IPS-11a (cell line): Measurements from ENCODE around the gene BPTF.
"Not testable (repeated sequence)": the region's sequence is repeated elsewhere in the genome, so short reads cannot be mapped to it uniquely, and the experiment has no call there.

ENCODE experiments used
- H3K4me3 ChIP-seq: one replicate; pipeline ENCODE4 v1.5.1; 2013; ENCODE audit warnings: low read depth, low read length, control low read depth

BPTF gene

GRCh38 chr17:67833134-67833533, 7.8 kb downstream of the BPTF start:
- H3K4me3 ChIP-seq, result no peak overlapping the region

- H3K4me3 ChIP-seq, result no peak overlapping the region
Measured at GRCh38 chr17:67833946-67834631, 8.8 kb downstream of the BPTF start.

- H3K4me3 ChIP-seq, result no peak overlapping the region
Measured at GRCh38 chr17:67834634-67835033, 9.3 kb downstream of the BPTF start.

- no peak overlapping the region for H3K4me3 ChIP-seq
Measured at GRCh38 chr17:67836205-67836987, 11.1 kb downstream of the BPTF start.

GRCh38 chr17:67837965-67838364, 12.7 kb downstream of the BPTF start:
- H3K4me3 ChIP-seq, result no peak overlapping the region

- no peak overlapping the region for H3K4me3 ChIP-seq
Measured at GRCh38 chr17:67838538-67838937, 13.2 kb downstream of the BPTF start.

GRCh38 chr17:67841992-67842391, 16.7 kb downstream of the BPTF start:
- no peak overlapping the region for H3K4me3 ChIP-seq

GRCh38 chr17:67842648-67843047, 17.3 kb downstream of the BPTF start:
- no peak overlapping the region for H3K4me3 ChIP-seq

GRCh38 chr17:67845374-67845773, 20.1 kb downstream of the BPTF start:
- no peak overlapping the region for H3K4me3 ChIP-seq

- not testable (repeated sequence) for H3K4me3 ChIP-seq
Measured at GRCh38 chr17:67848189-67848588, 22.9 kb downstream of the BPTF start.

- H3K4me3 ChIP-seq, result not testable (repeated sequence)
Measured at GRCh38 chr17:67848846-67849245, 23.5 kb downstream of the BPTF start.

GRCh38 chr17:67850991-67851631, 25.8 kb downstream of the BPTF start:
- H3K4me3 ChIP-seq, result no peak overlapping the region

- no peak overlapping the region for H3K4me3 ChIP-seq
Measured at GRCh38 chr17:67853703-67854102, 28.4 kb downstream of the BPTF start.

GRCh38 chr17:67854378-67854777, 29.1 kb downstream of the BPTF start:
- no peak overlapping the region for H3K4me3 ChIP-seq

GRCh38 chr17:67855504-67856324, 30.4 kb downstream of the BPTF start:
- no peak overlapping the region for H3K4me3 ChIP-seq

GRCh38 chr17:67856402-67856801, 31.1 kb downstream of the BPTF start:
- not testable (repeated sequence) for H3K4me3 ChIP-seq

- H3K4me3 ChIP-seq, result no peak overlapping the region
Measured at GRCh38 chr17:67862614-67863217, 37.4 kb downstream of the BPTF start.

- H3K4me3 ChIP-seq, result no peak overlapping the region
Measured at GRCh38 chr17:67863624-67864247, 38.4 kb downstream of the BPTF start.

- no peak overlapping the region for H3K4me3 ChIP-seq
Measured at GRCh38 chr17:67865438-67865837, 40.1 kb downstream of the BPTF start.

- no peak overlapping the region for H3K4me3 ChIP-seq
Measured at GRCh38 chr17:67867591-67867990, 42.3 kb downstream of the BPTF start.
